GM23338 (cell line): ENCODE data around the gene GFOD1. TPM values are rescaled to one million over a fixed set of nuclear protein-coding genes. Genes with fewer than 3 reads are reported as not detected.

ENCODE experiments used
- ATAC-seq: fragments of 200-7000 bp; cut with Tn5 transposase; 3 replicates; pipeline ENCODE4 v1.9.1; 2020
- DNase-seq: peaks from one replicate; pipeline ENCODE4 v3.0.0-alpha.2; 2015; ENCODE audit warnings: low spot score
- H2AFZ ChIP-seq: fragments of 200-600 bp; sonication (generic); 2 replicates; pipeline ENCODE4 v1.8.0; 2016; ENCODE audit warnings: antibody characterized with exemption, mild to moderate bottlenecking, moderate library complexity
- H3F3A ChIP-seq: fragments of 200-600 bp; sonication (generic); replicated peaks from 2 replicates; pipeline ENCODE4 v1.8.0; 2017; ENCODE audit warnings: antibody characterized with exemption, mixed run types, low read depth
- H3K27ac ChIP-seq: fragments of 200-600 bp; sonication (generic); 2 replicates; pipeline ENCODE4 v1.6.1; 2016; ENCODE audit warnings: low read depth
- H3K27me3 ChIP-seq: fragments of 200-600 bp; sonication (generic); 2 replicates; pipeline ENCODE4 v1.8.0; 2016; ENCODE audit warnings: mild to moderate bottlenecking, mixed run types, moderate library complexity; ENCODE audit not compliant: insufficient read depth
- H3K36me3 ChIP-seq: fragments of 200-600 bp; sonication (generic); 2 replicates; pipeline ENCODE4 v1.8.0; 2016; ENCODE audit warnings: mild to moderate bottlenecking; ENCODE audit not compliant: insufficient read depth
- H3K4me1 ChIP-seq: fragments of 200-600 bp; sonication (generic); 2 replicates; pipeline ENCODE4 v1.8.0; 2016; ENCODE audit warnings: mild to moderate bottlenecking, moderate library complexity; ENCODE audit not compliant: insufficient read depth
- H3K4me2 ChIP-seq: fragments of 200-600 bp; sonication (generic); 2 replicates; pipeline ENCODE4 v1.7.1; 2017; ENCODE audit warnings: mixed run types
- H3K4me3 ChIP-seq: fragments of 200-600 bp; sonication (generic); 2 replicates; pipeline ENCODE4 v1.6.1; 2016; ENCODE audit warnings: mixed run types
- H3K79me2 ChIP-seq: fragments of 200-600 bp; sonication (generic); replicated peaks from 2 replicates; pipeline ENCODE4 v1.8.0; 2017; ENCODE audit warnings: mild to moderate bottlenecking; ENCODE audit not compliant: insufficient read depth
- H3K9me2 ChIP-seq: fragments of 200-600 bp; sonication (generic); 2 replicates; pipeline ENCODE4 v1.8.0; 2017; ENCODE audit not compliant: insufficient read depth
- H4K20me1 ChIP-seq: fragments of 200-600 bp; sonication (generic); replicated peaks from 2 replicates; pipeline ENCODE4 v1.8.0; 2017; ENCODE audit warnings: mild to moderate bottlenecking; ENCODE audit not compliant: insufficient read depth
- H3K27ac Mint-ChIP-seq: 2 replicates; pipeline ENCODE4 v1.8.0; 2020; ENCODE audit warnings: inconsistent platforms, mild to moderate bottlenecking, moderate library complexity, mixed read lengths
- H3K27me3 Mint-ChIP-seq: 3 replicates; pipeline ENCODE4 v1.8.0; 2022; ENCODE audit warnings: low read depth, mild to moderate bottlenecking, moderate library complexity, mixed read lengths, inconsistent platforms; ENCODE audit not compliant: insufficient read depth, poor library complexity
- H3K36me3 Mint-ChIP-seq: 3 replicates; pipeline ENCODE4 v1.8.0; 2021; ENCODE audit warnings: low read depth, mild to moderate bottlenecking, inconsistent platforms, moderate library complexity, mixed read lengths
- H3K4me1 Mint-ChIP-seq: 3 replicates; pipeline ENCODE4 v1.8.0; 2020; ENCODE audit warnings: mild to moderate bottlenecking, inconsistent platforms, mixed read lengths
- H3K4me3 Mint-ChIP-seq: 3 replicates; pipeline ENCODE4 v1.8.0; 2021; ENCODE audit warnings: moderate library complexity, mild to moderate bottlenecking, inconsistent platforms, mixed read lengths
- H3K9me3 Mint-ChIP-seq: 3 replicates; pipeline ENCODE4 v1.8.0; 2020; ENCODE audit warnings: moderate library complexity, mild to moderate bottlenecking, inconsistent platforms, mixed read lengths
- CREB1 ChIP-seq: fragments of 250-450 bp; sonication (Bioruptor Pico); IDR thresholded peaks from 2 replicates; pipeline ENCODE4 v1.5.0; 2020; ENCODE audit warnings: low read depth, mild to moderate bottlenecking, moderate library complexity
- CTCF ChIP-seq, 2 experiments: fragments of 200-600 bp in 1 of 2; sonication (generic) in 1 of 2; conservative IDR thresholded peaks; 2 replicates each; pipeline versions ENCODE4 v1.5.1 to v1.6.1; 2016 to 2017; ENCODE audit warnings: antibody characterized with exemption in 2 of 2, low read depth in 2 of 2, mild to moderate bottlenecking in 2 of 2, moderate library complexity in 1 of 2
- ETS1 ChIP-seq: IDR thresholded peaks from 2 replicates; pipeline ENCODE4 v1.6.1; 2016; ENCODE audit warnings: antibody characterized with exemption
- EZH2 ChIP-seq: fragments of 200-600 bp; sonication (generic); IDR thresholded peaks from one replicate; pipeline ENCODE4 v1.8.0; 2017; ENCODE audit warnings: antibody characterized with exemption, mild to moderate bottlenecking, low read depth; ENCODE audit not compliant: unreplicated experiment
- JUNB ChIP-seq: IDR thresholded peaks from one replicate; pipeline ENCODE4 v1.6.1; 2016; ENCODE audit warnings: antibody characterized with exemption; ENCODE audit not compliant: unreplicated experiment
- POLR2AphosphoS5 ChIP-seq: IDR thresholded peaks from 2 replicates; pipeline ENCODE4 v1.6.1; 2016; ENCODE audit warnings: antibody characterized with exemption, low read depth
- REST ChIP-seq: IDR thresholded peaks from one replicate; pipeline ENCODE4 v1.6.1; 2018; ENCODE audit warnings: antibody characterized with exemption; ENCODE audit not compliant: unreplicated experiment
- STAT1 ChIP-seq: IDR thresholded peaks from one replicate; pipeline ENCODE4 v1.6.1; 2016; ENCODE audit warnings: antibody characterized with exemption; ENCODE audit not compliant: unreplicated experiment
- ZNF331 ChIP-seq: fragments of 250-450 bp; sonication (Bioruptor Pico); IDR thresholded peaks from 2 replicates; pipeline ENCODE4 v1.5.0; 2020; ENCODE audit warnings: low read depth, mild to moderate bottlenecking, moderate library complexity
- polyA plus RNA-seq: library from polyadenylated mRNA; unstranded; fragments of >200 nt; fragmentation: Nextera tagmentation; extraction: Ambion mirVana; gene quantifications from 2 replicates; pipeline ENCODE4 v1.2.1, GENCODE V29; 2016
- total RNA-seq: library from RNA; depleted of rRNA; stranded (reverse); fragments of >200 nt; shearing (Covaris generic); gene quantifications from 2 replicates; pipeline ENCODE4 v1.2.3, GENCODE V29; 2014

Gene GFOD1
- total and polyA plus RNA-seq, 2 experiments from 2014 or later = 4.9 to 12.8 TPM

GRCh38 chr6:13367396-13367795 lies 120.0 kb downstream of the GFOD1 start (continued):
- no peak for TF ChIP-seq REST
- no peak for TF ChIP-seq ZNF331 (CRISPR knock-in tag)
- no peak for TF ChIP-seq CTCF (conservative IDR thresholded peaks at IDR 0.05; ENCODE audit: low read depth in 2 of 2)
- TF ChIP-seq EZH2 = no peak
- no peak for TF ChIP-seq CREB1

- H3K4me1 ChIP-seq = peaks cover 13% of the 10 kb centered on the region
- DNase-seq (no peak), ATAC-seq (no peak)
- H2AFZ ChIP-seq = no peak overlapping the region
- H3K36me3 ChIP-seq = no peaks in the 10 kb centered on the region; the same call in 1 of the 2 replicates
- Mint-ChIP-seq H3K27ac (no peak overlapping the region), H3K4me1 (peaks cover 17% of the 10 kb centered on the region), H3K27me3 (no peaks in the 10 kb centered on the region), H3K9me3 (no peaks in the 10 kb centered on the region), H3K4me3 (no peak overlapping the region), H3K36me3 (peaks cover 2% of the 10 kb centered on the region; the same call in 2 of the 3 replicates)
- no peaks in the 10 kb centered on the region for H3K27me3 ChIP-seq
- no peaks in the 10 kb centered on the region for H3F3A ChIP-seq
- no peaks in the 10 kb centered on the region for H3K9me2 ChIP-seq
- H3K4me3 ChIP-seq = no peak overlapping the region
- H4K20me1 ChIP-seq = no peaks in the 10 kb centered on the region; the same call in 1 of the 2 replicates
- no peak overlapping the region for H3K4me2 ChIP-seq
- H3K79me2 ChIP-seq = no peaks in the 10 kb centered on the region
- H3K27ac ChIP-seq = no peak overlapping the region
- no peak for TF ChIP-seq CTCF (conservative IDR thresholded peaks at IDR 0.05; ENCODE audit: low read depth in 2 of 2)
- TF ChIP-seq POLR2AphosphoS5 = no peak
- no peak for TF ChIP-seq REST
- no peak for TF ChIP-seq JUNB
- no peak for TF ChIP-seq STAT1
- TF ChIP-seq ETS1 = no peak
- TF ChIP-seq EZH2 = no peak
These were observed 122.1 kb downstream of the GFOD1 start for GRCh38 chr6:13365320-13365719.
